K562 (cell line): ENCODE results near the gene JPT2. TPM values are rescaled to one million over a fixed set of nuclear protein-coding genes. Genes with fewer than 3 reads are reported as not detected.

Experiments
- BRCA1 ChIP-seq, 2 experiments: fragments of 450-650 bp in 1 of 2; sonication (generic) in 1 of 2; formaldehyde crosslinking in 1 of 2; IDR thresholded peaks; 2 replicates each; pipeline versions ENCODE4 v1.5.0 to v1.6.1; 2017 to 2020; ENCODE audit warnings: mild to moderate bottlenecking in 1 of 2, missing genetic modification reagents in 1 of 2
- CREB5 ChIP-seq: fragments of 250-450 bp; sonication (Bioruptor Pico); IDR thresholded peaks from 2 replicates; pipeline ENCODE4 v1.5.0; 2020; ENCODE audit warnings: mild to moderate bottlenecking
- CREM ChIP-seq: IDR thresholded peaks from 2 replicates; pipeline ENCODE4 v1.6.1; 2014; ENCODE audit warnings: antibody characterized with exemption, low read depth
- EP300 ChIP-seq: IDR thresholded peaks from 2 replicates; pipeline ENCODE4 v1.6.1; 2012; ENCODE audit warnings: low read length, improper control_type of control experiment
- HDAC1 ChIP-seq, 2 experiments: fragments of 450-650 bp; IDR thresholded peaks; 2 replicates each; pipeline ENCODE4 v1.6.1; 2016 to 2017; ENCODE audit warnings: inconsistent platforms in 1 of 2, mild to moderate bottlenecking in 1 of 2, moderate library complexity in 1 of 2
- LCOR ChIP-seq: sonication (generic); formaldehyde crosslinking; IDR thresholded peaks from 2 replicates; pipeline ENCODE4 v1.8.0; 2022; ENCODE audit warnings: mild to moderate bottlenecking, missing genetic modification reagents
- MAFF ChIP-seq: IDR thresholded peaks from 2 replicates; pipeline ENCODE4 v1.6.1; 2012; ENCODE audit warnings: low read length, improper control_type of control experiment
- MEIS2 ChIP-seq: fragments of 450-650 bp; IDR thresholded peaks from 2 replicates; pipeline ENCODE4 v1.6.1; 2014; ENCODE audit warnings: mild to moderate bottlenecking; ENCODE audit not compliant: partially characterized antibody
- SIN3A ChIP-seq, 2 experiments: fragments of 150-350 bp in 1 of 2; IDR thresholded peaks; 2 replicates each; pipeline ENCODE4 v1.6.1; 2011 to 2016; ENCODE audit warnings: borderline replicate concordance in 2 of 2, low read depth in 2 of 2, low read length in 2 of 2, mild to moderate bottlenecking in 2 of 2, moderate library complexity in 2 of 2; ENCODE audit not compliant: control insufficient read depth in 1 of 2
- SMAD3 ChIP-seq: fragments of 450-650 bp; formaldehyde crosslinking; conservative IDR thresholded peaks from 2 replicates; pipeline ENCODE4 v1.4.0; 2020; ENCODE audit warnings: mild to moderate bottlenecking
- SMAD4 ChIP-seq: fragments of 250-450 bp; sonication (Bioruptor Pico); conservative IDR thresholded peaks from 2 replicates; pipeline ENCODE4 v1.8.0; 2021; ENCODE audit warnings: inconsistent platforms, mild to moderate bottlenecking, moderate library complexity
- SMARCE1 ChIP-seq: fragments of 450-650 bp; IDR thresholded peaks from 2 replicates; pipeline ENCODE4 v1.7.1; 2016; ENCODE audit warnings: mild to moderate bottlenecking
- SP2 ChIP-seq: IDR thresholded peaks from 2 replicates; pipeline ENCODE4 v1.6.1; 2011; ENCODE audit warnings: mild to moderate bottlenecking, low read depth, low read length, moderate library complexity; ENCODE audit not compliant: poor library complexity, severe bottlenecking; ENCODE audit errors: extremely low read depth
- XRCC5 ChIP-seq: fragments of 200-400 bp; formaldehyde crosslinking; IDR thresholded peaks from 2 replicates; pipeline ENCODE4 v1.6.1; 2017; ENCODE audit warnings: low read depth, mild to moderate bottlenecking, low read length
- ZC3H8 ChIP-seq: fragments of 450-650 bp; IDR thresholded peaks from 2 replicates; pipeline ENCODE4 v1.6.1; 2017
- ZFP1 ChIP-seq: fragments of 450-650 bp; formaldehyde crosslinking; IDR thresholded peaks from 2 replicates; pipeline ENCODE4 v1.4.0; 2020; ENCODE audit warnings: mild to moderate bottlenecking, mixed read lengths
- ZHX1 ChIP-seq: fragments of 150-350 bp; conservative IDR thresholded peaks from 2 replicates; pipeline ENCODE4 v1.6.1; 2014; ENCODE audit warnings: low read length
- ZKSCAN3 ChIP-seq: fragments of 250-450 bp; sonication (Bioruptor Pico); IDR thresholded peaks from 2 replicates; pipeline ENCODE4 v1.4.0; 2020
- ZNF311 ChIP-seq: fragments of 250-450 bp; sonication (Bioruptor Pico); IDR thresholded peaks from 2 replicates; pipeline ENCODE4 v1.4.0; 2020; ENCODE audit warnings: mild to moderate bottlenecking, moderate library complexity
- ZNF324 ChIP-seq: fragments of 250-450 bp; sonication (Bioruptor Pico); IDR thresholded peaks from 2 replicates; pipeline ENCODE4 v1.4.0; 2020; ENCODE audit warnings: mild to moderate bottlenecking
- ZNF589 ChIP-seq: fragments of 200-800 bp; sonication (Bioruptor generic); IDR thresholded peaks from 2 replicates; pipeline ENCODE4 v1.6.1; 2016; ENCODE audit warnings: low read depth, missing genetic modification characterization, missing compliant biosample characterization
- polyA plus RNA-seq, 8 experiments: library from polyadenylated mRNA; depleted of rRNA in 4 of 8; stranded (reverse) in 5 of 8; unstranded in 3 of 8; fragments of >200 nt; fragmentation: Nextera tagmentation in 2 of 8; fragmentation: Illumina TruSeq in 1 of 8; extraction: Ambion mirVana in 2 of 8; extraction: Trizol in 1 of 8; gene quantifications; 2 replicates each; pipeline versions ENCODE4 v1.2.1 to v1.2.3, GENCODE V29; 2011 to 2014; ENCODE audit warnings: inconsistent platforms in 1 of 8, missing spikeins in 1 of 8
- total RNA-seq, 7 experiments: library from RNA; depleted of rRNA in 6 of 7; stranded (reverse); fragments of >200 nt in 6 of 7; fragmentation: Illumina TruSeq in 2 of 7; extraction: Trizol in 2 of 7; gene quantifications; 2 replicates each; pipeline versions ENCODE4 v1.2.1 to v1.2.3, GENCODE V29; 2011 to 2021; ENCODE audit warnings: low replicate concordance in 1 of 7
- TF ChIP-seq, protein P1 (sequence below): sonication (generic); formaldehyde crosslinking; IDR thresholded peaks from 2 replicates; pipeline ENCODE4 v1.8.0; 2022; ENCODE audit warnings: mild to moderate bottlenecking, missing genetic modification reagents

The JPT2 gene
- total and polyA plus RNA-seq, 9 of the 15 experiments (the other 6 are each of a cell fraction or from before 2014, with no cell fraction given), result 25.5 to 133 (median 106) TPM

DNA sequence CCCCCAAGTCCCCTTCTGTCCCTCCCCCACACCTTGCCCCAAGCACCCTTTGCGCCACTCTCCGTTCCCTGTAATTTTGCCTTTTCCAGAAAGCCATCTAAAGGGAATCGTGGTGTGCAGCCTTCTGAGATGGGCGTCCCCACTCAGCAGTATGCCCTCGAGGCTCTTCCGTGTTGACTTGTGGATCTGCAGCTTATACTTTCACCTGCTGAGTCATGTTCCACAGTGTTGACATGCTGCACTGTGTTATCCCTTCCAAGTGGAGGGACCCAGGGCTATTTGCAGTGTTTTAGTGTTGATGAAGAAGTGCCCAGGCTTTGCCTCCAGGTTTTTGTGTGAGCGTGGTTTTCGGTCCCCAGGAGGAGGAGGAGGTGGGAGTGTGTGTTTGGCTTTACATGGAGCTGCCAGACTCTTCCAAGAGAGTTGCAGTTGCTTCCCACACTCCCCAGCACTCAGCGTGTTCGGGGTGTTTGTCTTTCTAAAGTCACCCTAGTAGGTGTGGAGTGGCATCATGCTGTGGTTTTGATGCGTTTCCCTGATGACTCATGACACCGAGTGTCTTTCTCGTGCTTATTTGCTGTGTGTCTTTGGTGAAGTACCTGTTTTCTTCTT is 32.1 kb upstream of the JPT2 start (continued):
- TF ChIP-seq SMARCE1 (peak; percentile 62), HDAC1 (IDR thresholded peaks at IDR 0.05) (peak in 1 of 2 experiments; percentile 83; a peak in 1 of 4 replicates), SMAD4 (CRISPR knock-in tag) (no peak), ZNF324 (no peak), MAFF (peak; percentile 87), SP2 (no peak), LCOR (CRISPR knock-in tag) (no peak), ZNF589 (CRISPR knock-in tag) (peak; percentile 62; the same call in 1 of the 2 replicates), SMAD3 (CRISPR knock-in tag) (no peak), XRCC5 (no peak), CREM (0 out of 2 replicates have a peak, but pooled peaks have one; percentile 19), ZFP1 (CRISPR knock-in tag) (no peak), CREB5 (CRISPR knock-in tag) (no peak), ZHX1 (no peak), MEIS2 (no peak), ZC3H8 (no peak), SIN3A (IDR thresholded peaks at IDR 0.05; ENCODE audit: borderline replicate concordance in 2 of 2, control insufficient read depth in 1 of 2, low read depth in 2 of 2, low read length in 2 of 2) (no peak), ZKSCAN3 (no peak), EP300 (no peak), ZNF311 (CRISPR knock-in tag) (no peak), BRCA1 (IDR thresholded peaks at IDR 0.05) (no peak), BRCA1 (CRISPR knock-in tag; IDR thresholded peaks at IDR 0.05) (no peak)
- TF ChIP-seq, protein P1, sequence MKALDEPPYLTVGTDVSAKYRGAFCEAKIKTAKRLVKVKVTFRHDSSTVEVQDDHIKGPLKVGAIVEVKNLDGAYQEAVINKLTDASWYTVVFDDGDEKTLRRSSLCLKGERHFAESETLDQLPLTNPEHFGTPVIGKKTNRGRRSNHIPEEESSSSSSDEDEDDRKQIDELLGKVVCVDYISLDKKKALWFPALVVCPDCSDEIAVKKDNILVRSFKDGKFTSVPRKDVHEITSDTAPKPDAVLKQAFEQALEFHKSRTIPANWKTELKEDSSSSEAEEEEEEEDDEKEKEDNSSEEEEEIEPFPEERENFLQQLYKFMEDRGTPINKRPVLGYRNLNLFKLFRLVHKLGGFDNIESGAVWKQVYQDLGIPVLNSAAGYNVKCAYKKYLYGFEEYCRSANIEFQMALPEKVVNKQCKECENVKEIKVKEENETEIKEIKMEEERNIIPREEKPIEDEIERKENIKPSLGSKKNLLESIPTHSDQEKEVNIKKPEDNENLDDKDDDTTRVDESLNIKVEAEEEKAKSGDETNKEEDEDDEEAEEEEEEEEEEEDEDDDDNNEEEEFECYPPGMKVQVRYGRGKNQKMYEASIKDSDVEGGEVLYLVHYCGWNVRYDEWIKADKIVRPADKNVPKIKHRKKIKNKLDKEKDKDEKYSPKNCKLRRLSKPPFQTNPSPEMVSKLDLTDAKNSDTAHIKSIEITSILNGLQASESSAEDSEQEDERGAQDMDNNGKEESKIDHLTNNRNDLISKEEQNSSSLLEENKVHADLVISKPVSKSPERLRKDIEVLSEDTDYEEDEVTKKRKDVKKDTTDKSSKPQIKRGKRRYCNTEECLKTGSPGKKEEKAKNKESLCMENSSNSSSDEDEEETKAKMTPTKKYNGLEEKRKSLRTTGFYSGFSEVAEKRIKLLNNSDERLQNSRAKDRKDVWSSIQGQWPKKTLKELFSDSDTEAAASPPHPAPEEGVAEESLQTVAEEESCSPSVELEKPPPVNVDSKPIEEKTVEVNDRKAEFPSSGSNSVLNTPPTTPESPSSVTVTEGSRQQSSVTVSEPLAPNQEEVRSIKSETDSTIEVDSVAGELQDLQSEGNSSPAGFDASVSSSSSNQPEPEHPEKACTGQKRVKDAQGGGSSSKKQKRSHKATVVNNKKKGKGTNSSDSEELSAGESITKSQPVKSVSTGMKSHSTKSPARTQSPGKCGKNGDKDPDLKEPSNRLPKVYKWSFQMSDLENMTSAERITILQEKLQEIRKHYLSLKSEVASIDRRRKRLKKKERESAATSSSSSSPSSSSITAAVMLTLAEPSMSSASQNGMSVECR (CRISPR knock-in tag), result no peak
